Measurements from ENCODE around the gene INPP5E.

The INPP5E gene

GRCh38 chr9:136465500-136466154, 26.0 kb upstream of the INPP5E start:
- no peak for DNase-seq
- no peak for TF ChIP-seq POLR2A (IDR thresholded peaks at IDR 0.05; ENCODE audit: low read length)
- no peak for TF ChIP-seq GATA1 (IDR thresholded peaks at IDR 0.05; ENCODE audit: low read depth, low read length)

- TF ChIP-seq GATA1 (IDR thresholded peaks at IDR 0.05; ENCODE audit: low read depth, low read length) (no peak), POLR2A (IDR thresholded peaks at IDR 0.05; ENCODE audit: low read length) (no peak)
- no peak for DNase-seq
Measured at GRCh38 chr9:136464241-136464640, 24.6 kb upstream of the INPP5E start.

GRCh38 chr9:136463578-136463977, 23.9 kb upstream of the INPP5E start:
- no peak for TF ChIP-seq POLR2A (IDR thresholded peaks at IDR 0.05; ENCODE audit: low read length)
- TF ChIP-seq GATA1 (IDR thresholded peaks at IDR 0.05; ENCODE audit: low read depth, low read length), result no peak
- no peak for DNase-seq

- no peak for DNase-seq
- no peak for TF ChIP-seq POLR2A (IDR thresholded peaks at IDR 0.05; ENCODE audit: low read length)
- TF ChIP-seq GATA1 (IDR thresholded peaks at IDR 0.05; ENCODE audit: low read depth, low read length), result no peak
Measured at GRCh38 chr9:136462664-136463063, 23.0 kb upstream of the INPP5E start.

GRCh38 chr9:136460772-136461325, 21.2 kb upstream of the INPP5E start:
- no peak for TF ChIP-seq POLR2A (IDR thresholded peaks at IDR 0.05; ENCODE audit: low read length)
- TF ChIP-seq GATA1 (IDR thresholded peaks at IDR 0.05; ENCODE audit: low read depth, low read length), result no peak

GRCh38 chr9:136459425-136459824, 19.8 kb upstream of the INPP5E start:
- TF ChIP-seq GATA1 (IDR thresholded peaks at IDR 0.05; ENCODE audit: low read depth, low read length), result no peak
- no peak for TF ChIP-seq POLR2A (IDR thresholded peaks at IDR 0.05; ENCODE audit: low read length)
- DNase-seq, result no peak

More at GRCh38 chr9:136460772-136461325, 21.2 kb upstream of the INPP5E start:
- no peak for DNase-seq

- TF ChIP-seq POLR2A (IDR thresholded peaks at IDR 0.05; ENCODE audit: low read length) (no peak), GATA1 (IDR thresholded peaks at IDR 0.05; ENCODE audit: low read depth, low read length) (no peak)
- no peak for DNase-seq
Measured at GRCh38 chr9:136457326-136457725, 17.7 kb upstream of the INPP5E start.

GRCh38 chr9:136456258-136456657, 16.6 kb upstream of the INPP5E start:
- DNase-seq, result no peak
- TF ChIP-seq POLR2A (IDR thresholded peaks at IDR 0.05; ENCODE audit: low read length) (no peak), GATA1 (IDR thresholded peaks at IDR 0.05; ENCODE audit: low read depth, low read length) (no peak)

GRCh38 chr9:136455043-136456002, 15.7 kb upstream of the INPP5E start:
- TF ChIP-seq GATA1 (IDR thresholded peaks at IDR 0.05; ENCODE audit: low read depth, low read length) (no peak), POLR2A (IDR thresholded peaks at IDR 0.05; ENCODE audit: low read length) (no peak)

GRCh38 chr9:136454026-136454796, 14.6 kb upstream of the INPP5E start:
- TF ChIP-seq POLR2A (IDR thresholded peaks at IDR 0.05; ENCODE audit: low read length) (no peak), GATA1 (IDR thresholded peaks at IDR 0.05; ENCODE audit: low read depth, low read length) (no peak)
- no peak for DNase-seq

More at GRCh38 chr9:136455043-136456002, 15.7 kb upstream of the INPP5E start:
- DNase-seq, result no peak

- no peak for DNase-seq
- TF ChIP-seq POLR2A (IDR thresholded peaks at IDR 0.05; ENCODE audit: low read length) (no peak), GATA1 (IDR thresholded peaks at IDR 0.05; ENCODE audit: low read depth, low read length) (no peak)
Measured at GRCh38 chr9:136453326-136453725, 13.7 kb upstream of the INPP5E start.

- no peak for DNase-seq
- no peak for TF ChIP-seq POLR2A (IDR thresholded peaks at IDR 0.05; ENCODE audit: low read length)
- TF ChIP-seq GATA1 (IDR thresholded peaks at IDR 0.05; ENCODE audit: low read depth, low read length), result no peak
Measured at GRCh38 chr9:136451221-136451877, 11.7 kb upstream of the INPP5E start.

GRCh38 chr9:136448655-136449054, 9.0 kb upstream of the INPP5E start:
- no peak for TF ChIP-seq GATA1 (IDR thresholded peaks at IDR 0.05; ENCODE audit: low read depth, low read length)
- TF ChIP-seq POLR2A (IDR thresholded peaks at IDR 0.05; ENCODE audit: low read length), result no peak
- DNase-seq, result no peak

All from erythroblast (primary cell).